Endothelial cell of umbilical vein (primary cell): ENCODE measurements around the gene DPY19L3. TPM values are rescaled to one million over a fixed set of nuclear protein-coding genes. Genes with fewer than 3 reads are reported as not detected.

Experiments used
- BruUV-seq: library from RNA; stranded (reverse); fragments of 400-500 nt; replicated peaks from 2 replicates; lab custom pipeline; 2021; lab: Mats Ljungman, UMichigan
- CTCF ChIA-PET: fragments of 300-600, 350-600 bp; sonication (Branson Sonifier 250); formaldehyde crosslinking; loops from one replicate; lab custom pipeline; 2021; ENCODE audit warnings: antibody characterized with exemption, inconsistent platforms; lab: Charles Lee
- POLR2A ChIA-PET: fragments of 300-600, 350-600 bp; sonication (Branson Sonifier 250); formaldehyde crosslinking; loops from one replicate; lab custom pipeline; 2021; ENCODE audit warnings: antibody characterized with exemption, inconsistent platforms; lab: Charles Lee
- DNase-seq: peaks from one replicate; pipeline ENCODE4 v3.0.0-alpha.2; 2011; ENCODE audit warnings: low read depth, low spot score
- FAIRE-seq: peaks from 2 replicates; lab custom pipeline; 2011; peaks lifted over from hg19 to GRCh38; lab: Jason Lieb, UNC
- H2AFZ ChIP-seq: 2 replicates; pipeline ENCODE4 v1.6.0; 2012; ENCODE audit warnings: low read depth, low read length, control low read depth, inconsistent platforms
- H3K27ac ChIP-seq: 2 replicates; pipeline ENCODE4 v1.5.1; 2011; ENCODE audit warnings: low read depth, mild to moderate bottlenecking, control low read depth, low read length, moderate library complexity; ENCODE audit not compliant: insufficient read depth
- H3K27me3 ChIP-seq, 2 experiments: 2 replicates each; pipeline versions ENCODE4 v1.6.0 to v1.6.1; 2011; ENCODE audit warnings: low read length in 2 of 2, mixed read lengths in 1 of 2; ENCODE audit not compliant: control insufficient read depth in 2 of 2, insufficient read depth in 2 of 2
- H3K36me3 ChIP-seq, 2 experiments: 2 replicates in 1 of 2; 3 replicates in 1 of 2; pipeline ENCODE4 v1.5.1; 2011; ENCODE audit warnings: low read length in 2 of 2, mild to moderate bottlenecking in 1 of 2, moderate library complexity in 1 of 2; ENCODE audit not compliant: control insufficient read depth in 2 of 2, insufficient read depth in 2 of 2; ENCODE audit errors: extremely low read depth in 1 of 2
- H3K4me1 ChIP-seq: 3 replicates; pipeline ENCODE4 v1.5.1; 2011; ENCODE audit warnings: mild to moderate bottlenecking, low read length; ENCODE audit not compliant: control insufficient read depth, insufficient read depth; ENCODE audit errors: extremely low read depth
- H3K4me2 ChIP-seq: 2 replicates; pipeline ENCODE4 v1.6.1; 2011; ENCODE audit warnings: low read length, control low read depth, mixed read lengths; ENCODE audit not compliant: insufficient read depth
- H3K4me3 ChIP-seq, 3 experiments: fragments of 200-600 bp in 1 of 3; sonication (generic), shearing (Covaris generic) in 1 of 3; replicated peaks in 1 of 3; 2 replicates each; pipeline ENCODE4 v1.5.1; 2011 to 2016; ENCODE audit warnings: control low read depth in 3 of 3, low read length in 3 of 3, mild to moderate bottlenecking in 2 of 3, inconsistent platforms in 1 of 3, low read depth in 1 of 3, moderate library complexity in 1 of 3; ENCODE audit not compliant: insufficient read depth in 1 of 3
- H3K79me2 ChIP-seq: 2 replicates; pipeline ENCODE4 v1.6.0; 2012; ENCODE audit warnings: low read length, inconsistent platforms; ENCODE audit not compliant: control insufficient read depth, insufficient read depth
- H3K9ac ChIP-seq: replicated peaks from 2 replicates; pipeline ENCODE3; 2011; ENCODE audit warnings: low read length, control low read depth; ENCODE audit not compliant: insufficient read depth; ENCODE audit errors: extremely low read depth
- H3K9me1 ChIP-seq: replicated peaks from 3 replicates; pipeline ENCODE4 v1.6.0; 2011; ENCODE audit warnings: mild to moderate bottlenecking, low read length; ENCODE audit not compliant: control insufficient read depth, insufficient read depth; ENCODE audit errors: extremely low read depth
- H3K9me3 ChIP-seq: replicated peaks from 2 replicates; pipeline ENCODE4 v1.5.1; 2012; ENCODE audit warnings: low read length, inconsistent platforms; ENCODE audit not compliant: control insufficient read depth, insufficient read depth
- H4K20me1 ChIP-seq: replicated peaks from 2 replicates; pipeline ENCODE3; 2011; ENCODE audit warnings: mild to moderate bottlenecking, low read length; ENCODE audit not compliant: control insufficient read depth, insufficient read depth; ENCODE audit errors: extremely low read depth
- EZH2 ChIP-seq: IDR thresholded peaks from 2 replicates; pipeline ENCODE4 v1.6.1; 2012; ENCODE audit warnings: borderline replicate concordance, low read depth, mild to moderate bottlenecking, moderate library complexity, low read length, inconsistent platforms; ENCODE audit not compliant: severe bottlenecking
- FOS ChIP-seq: IDR thresholded peaks from 2 replicates; pipeline ENCODE4 v1.6.1; 2011; ENCODE audit warnings: mild to moderate bottlenecking, low read length, moderate library complexity, borderline replicate concordance; ENCODE audit not compliant: insufficient read depth
- GATA2 ChIP-seq: IDR thresholded peaks from 2 replicates; pipeline ENCODE4 v1.7.0; 2011; ENCODE audit warnings: low read depth, mild to moderate bottlenecking, moderate library complexity, mixed read lengths, low read length; ENCODE audit not compliant: insufficient read length, insufficient read depth
- JUN ChIP-seq: IDR thresholded peaks from 2 replicates; pipeline ENCODE4 v1.6.1; 2011; ENCODE audit warnings: borderline replicate concordance, low read depth; ENCODE audit not compliant: insufficient read length, insufficient read depth
- MYC ChIP-seq: IDR thresholded peaks from one replicate; pipeline ENCODE4 v1.6.1; 2011; ENCODE audit warnings: mild to moderate bottlenecking, low read depth, low read length
- POLR2A ChIP-seq: IDR thresholded peaks from 2 replicates; pipeline ENCODE4 v1.6.1; 2012; ENCODE audit warnings: low read depth, mild to moderate bottlenecking, control low read depth, low read length
- POLR2AphosphoS5 ChIP-seq: IDR thresholded peaks from 2 replicates; pipeline ENCODE4 v1.6.1; 2012; ENCODE audit warnings: low read depth, mild to moderate bottlenecking, control low read depth, low read length, moderate library complexity; ENCODE audit not compliant: insufficient read depth
- dilution Hi-C: fragments of 300-500 bp; cut with MboI; formaldehyde crosslinking; loops from one replicate; pipeline ENCODE4 v1.15.0; 2019; ENCODE audit warnings: low sequenced_read_pairs; ENCODE audit not compliant: extremely low pct_ligation_motif_present
- intact Hi-C: fragments of 100-400 bp; cut with micrococcal nuclease; formaldehyde crosslinking; loops from one replicate; pipeline ENCODE4 v1.10.0; 2022
- polyA plus RNA-seq, 4 experiments: library from polyadenylated mRNA; depleted of rRNA in 3 of 4; stranded (reverse) in 3 of 4; unstranded in 1 of 4; fragments of >200 nt; gene quantifications; 2 replicates each; pipeline versions ENCODE4 v1.2.1 to v1.2.3, GENCODE V29; 2011 to 2012; ENCODE audit warnings: missing spikeins in 1 of 4
- total RNA-seq: library from RNA; stranded (reverse); gene quantifications from 2 replicates; pipeline ENCODE4 v1.2.3, GENCODE V29; 2021
- TF ChIP-seq, protein P1 (sequence below): IDR thresholded peaks from 2 replicates; pipeline ENCODE4 v1.6.1; 2011; ENCODE audit not compliant: insufficient read depth, insufficient read length
- TF ChIP-seq, protein P2 (sequence below), 2 donors: IDR thresholded peaks; 1 replicate in 1 of 2; 2 replicates in 1 of 2; pipeline ENCODE4 v1.5.1; 2011; ENCODE audit warnings: low read length in 2 of 2, mild to moderate bottlenecking in 2 of 2, moderate library complexity in 2 of 2, control low read depth in 1 of 2, inconsistent platforms in 1 of 2, low read depth in 1 of 2; ENCODE audit not compliant: insufficient read depth in 1 of 2; ENCODE audit errors: extremely low read depth in 1 of 2

The DPY19L3 gene
- total and polyA plus RNA-seq, 2 donors (not counting 3 experiments of a cell fraction or from before 2014, with no cell fraction given), result 36.1 to 39.5 TPM

DNA sequence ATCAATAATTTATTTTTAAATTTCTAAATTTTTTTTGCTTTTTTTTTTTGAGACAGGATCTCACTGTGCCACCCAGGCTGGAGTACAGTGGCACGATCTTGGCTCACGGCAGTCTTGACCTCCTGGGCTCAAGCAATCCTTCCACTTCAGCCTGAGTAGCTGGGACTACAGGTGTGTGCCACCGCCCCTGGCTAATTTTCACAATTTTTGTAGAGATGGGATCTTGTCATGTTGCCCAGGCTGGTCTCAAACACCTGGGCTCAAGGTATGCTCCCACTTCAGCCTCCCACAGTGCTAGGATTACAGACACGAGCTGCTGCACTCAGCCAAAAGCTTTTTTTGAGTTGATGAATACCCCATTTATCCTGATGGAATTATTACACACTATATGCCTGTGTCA, 50.8 kb downstream of the DPY19L3 start:
- H3K27ac ChIP-seq, result no peak overlapping the region
- no peaks in the 10 kb centered on the region for H4K20me1 ChIP-seq
- H3K4me2 ChIP-seq, result no peak overlapping the region
- no peaks in the 10 kb centered on the region for H3K79me2 ChIP-seq
- no peaks in the 10 kb centered on the region for H3K9me1 ChIP-seq
- no peak for TF ChIP-seq POLR2AphosphoS5
- TF ChIP-seq GATA2, result no peak
- TF ChIP-seq, protein P1, sequence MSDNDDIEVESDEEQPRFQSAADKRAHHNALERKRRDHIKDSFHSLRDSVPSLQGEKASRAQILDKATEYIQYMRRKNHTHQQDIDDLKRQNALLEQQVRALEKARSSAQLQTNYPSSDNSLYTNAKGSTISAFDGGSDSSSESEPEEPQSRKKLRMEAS, result no peak
- no peak for TF ChIP-seq FOS
- H3K27me3 ChIP-seq, result no peaks in the 10 kb centered on the region
- FAIRE-seq, result no peak
- POLR2A ChIA-PET, result no interaction called here
- no TSS peak for BruUV-seq
- DNase-seq, result no peak
- CTCF ChIA-PET, result no interaction called here
- peaks cover 10% of the 10 kb centered on the region for H3K4me1 ChIP-seq
- no peak overlapping the region for H3K9ac ChIP-seq
- no peaks in the 10 kb centered on the region for H3K36me3 ChIP-seq
- H3K9me3 ChIP-seq, result no peaks in the 10 kb centered on the region
- no peak overlapping the region for H2AFZ ChIP-seq
- intact Hi-C loops (loop anchor here (5.0 kb wide), 1 partner anchor 109 kb away; the partner anchor contains the start of gene ZNF507), dilution Hi-C loops (no loop called here)
- H3K4me3 ChIP-seq, result no peak overlapping the region

DNA sequence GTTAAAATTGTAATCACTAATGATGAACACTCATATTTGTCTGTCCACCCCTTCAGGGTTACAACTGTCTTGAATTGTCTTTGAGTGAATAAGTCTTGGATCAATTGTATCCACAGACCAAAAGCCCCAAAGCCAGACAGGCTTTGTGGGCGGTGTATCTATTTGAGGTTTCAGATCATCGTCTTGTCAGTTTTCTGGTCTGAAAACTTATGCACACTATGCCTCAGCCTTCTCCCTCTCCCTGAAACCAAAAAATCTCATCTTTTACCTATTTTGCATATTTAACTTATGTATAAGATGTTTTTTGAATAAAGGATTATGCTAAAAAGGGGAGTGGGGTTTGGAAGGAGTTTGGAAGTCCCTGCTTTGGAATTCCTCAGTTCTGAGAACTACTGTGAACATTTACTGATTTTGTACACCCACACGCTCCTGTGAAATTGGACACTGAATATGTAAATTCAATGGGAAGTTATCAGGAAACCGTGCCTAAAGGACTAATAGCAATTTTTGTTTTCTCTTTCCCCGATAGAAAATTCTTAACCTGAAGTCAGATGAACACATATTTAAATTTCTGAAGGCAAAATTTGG, 52.1 kb downstream of the DPY19L3 start:
- Histone ChIP-seq H3K36me3 (no peaks in the 10 kb centered on the region), H3K4me1 (peaks cover 10% of the 10 kb centered on the region), H4K20me1 (no peaks in the 10 kb centered on the region), H3K4me2 (no peak overlapping the region), H3K27ac (no peak overlapping the region), H2AFZ (no peak overlapping the region), H3K9ac (no peak overlapping the region), H3K79me2 (no peaks in the 10 kb centered on the region), H3K4me3 (no peak overlapping the region), H3K9me3 (no peaks in the 10 kb centered on the region), H3K9me1 (no peaks in the 10 kb centered on the region), H3K27me3 (no peaks in the 10 kb centered on the region)
- FAIRE-seq, result no peak
- intact Hi-C loops, result loop anchor here (5.0 kb wide), 1 partner anchor 110 kb away; the partner anchor contains the start of gene ZNF507
- dilution Hi-C loops, result no loop called here
- CTCF ChIA-PET, result no interaction called here
- DNase-seq, result no peak
- BruUV-seq, result no TSS peak
- TF ChIP-seq MYC (no peak), POLR2AphosphoS5 (no peak), GATA2 (no peak), EZH2 (no peak), JUN (no peak), POLR2A (no peak), FOS (no peak)
- TF ChIP-seq, protein P1, result no peak
- TF ChIP-seq, protein P2, sequence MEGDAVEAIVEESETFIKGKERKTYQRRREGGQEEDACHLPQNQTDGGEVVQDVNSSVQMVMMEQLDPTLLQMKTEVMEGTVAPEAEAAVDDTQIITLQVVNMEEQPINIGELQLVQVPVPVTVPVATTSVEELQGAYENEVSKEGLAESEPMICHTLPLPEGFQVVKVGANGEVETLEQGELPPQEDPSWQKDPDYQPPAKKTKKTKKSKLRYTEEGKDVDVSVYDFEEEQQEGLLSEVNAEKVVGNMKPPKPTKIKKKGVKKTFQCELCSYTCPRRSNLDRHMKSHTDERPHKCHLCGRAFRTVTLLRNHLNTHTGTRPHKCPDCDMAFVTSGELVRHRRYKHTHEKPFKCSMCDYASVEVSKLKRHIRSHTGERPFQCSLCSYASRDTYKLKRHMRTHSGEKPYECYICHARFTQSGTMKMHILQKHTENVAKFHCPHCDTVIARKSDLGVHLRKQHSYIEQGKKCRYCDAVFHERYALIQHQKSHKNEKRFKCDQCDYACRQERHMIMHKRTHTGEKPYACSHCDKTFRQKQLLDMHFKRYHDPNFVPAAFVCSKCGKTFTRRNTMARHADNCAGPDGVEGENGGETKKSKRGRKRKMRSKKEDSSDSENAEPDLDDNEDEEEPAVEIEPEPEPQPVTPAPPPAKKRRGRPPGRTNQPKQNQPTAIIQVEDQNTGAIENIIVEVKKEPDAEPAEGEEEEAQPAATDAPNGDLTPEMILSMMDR (IDR thresholded peaks at IDR 0.05; ENCODE audit: extremely low read depth in 1 of 2, insufficient read depth in 1 of 2, low read depth in 1 of 2, low read length in 2 of 2), result no peak
- POLR2A ChIA-PET, result no interaction called here
